ENCODE measurements around the gene UGT1A10.

UGT1A10 gene

DNA sequence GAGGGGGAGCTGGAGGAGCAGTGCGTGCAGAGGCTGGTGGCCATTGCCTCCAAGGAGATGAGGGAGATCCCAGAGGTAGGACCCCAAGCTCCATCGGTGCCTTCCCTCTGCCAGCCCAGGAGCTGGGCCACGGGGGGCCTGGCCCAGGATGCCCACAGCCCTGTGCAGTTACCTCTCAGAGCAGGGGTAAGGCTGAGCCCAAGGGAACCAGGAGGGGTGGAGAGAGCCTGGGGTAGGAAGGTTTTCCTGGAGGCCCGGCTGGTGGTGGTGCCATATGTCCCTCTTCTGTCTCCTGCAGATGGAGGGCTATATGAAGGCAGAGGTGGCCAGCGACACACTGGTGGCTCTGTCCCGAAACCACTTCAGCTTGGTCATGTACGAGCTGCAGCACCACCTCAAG, 153.3 kb downstream of the UGT1A10 start:
- no peak for DNase-seq

GRCh38 chr2:233791151-233791882, 155.1 kb downstream of the UGT1A10 start:
- DNase-seq = no peak

DNA sequence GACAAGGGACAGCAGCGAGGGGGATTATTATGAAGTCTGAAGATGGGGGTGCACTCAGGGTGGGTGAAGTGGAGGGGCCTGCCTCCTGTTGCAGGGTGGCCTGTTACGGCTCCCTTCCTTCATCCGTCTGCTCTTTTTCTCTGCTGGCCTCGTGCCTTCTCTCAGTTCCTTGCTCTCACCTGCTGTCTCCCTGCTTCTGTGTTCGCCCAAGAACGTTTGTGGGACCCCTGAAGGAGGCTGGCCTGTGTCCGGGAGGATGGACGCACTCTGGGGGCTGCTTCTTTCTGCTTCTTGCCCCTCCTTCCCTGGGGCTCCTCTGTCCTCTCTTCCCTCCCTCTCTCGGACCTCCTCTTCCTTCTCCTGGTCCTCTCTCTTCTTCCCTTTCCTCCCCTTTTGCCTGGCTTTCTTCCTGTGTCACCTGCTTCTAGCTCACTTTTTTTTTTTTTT, 155.7 kb downstream of the UGT1A10 start:
- DNase-seq = no peak

- DNase-seq = no peak
Observed at GRCh38 chr2:233792720-233793119, 156.5 kb downstream of the UGT1A10 start.

DNA sequence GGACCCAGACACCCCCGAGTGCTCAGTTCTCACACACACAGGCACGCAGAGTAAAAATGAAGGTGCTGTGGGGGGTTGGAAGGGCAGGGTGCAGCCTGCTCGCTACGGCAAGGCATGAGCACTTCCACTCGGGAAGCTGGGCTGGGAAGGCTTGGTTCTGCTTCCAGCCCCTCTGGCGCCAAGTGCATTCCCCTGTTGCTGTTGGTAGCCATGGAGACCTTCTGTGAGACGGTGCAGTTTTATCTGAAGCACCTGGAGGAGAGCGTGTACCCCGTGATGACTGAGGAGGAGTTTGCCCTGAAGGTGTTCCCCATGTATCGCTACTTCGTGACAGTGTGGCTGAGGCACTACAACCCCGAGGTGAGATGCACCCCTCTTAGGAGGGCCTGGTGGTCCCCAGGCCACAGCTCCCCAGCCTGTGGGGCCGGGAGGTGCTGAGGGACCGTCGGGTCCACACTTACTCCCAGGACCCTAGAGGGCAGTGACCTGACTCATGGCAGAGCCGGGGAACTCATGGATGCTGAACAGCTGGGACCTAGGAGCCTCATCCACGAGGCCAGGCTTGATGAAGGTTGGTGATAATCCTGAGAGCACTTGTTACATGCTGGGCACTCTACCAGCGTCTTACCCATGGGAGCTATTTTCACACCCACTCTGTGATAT, 157.3 kb downstream of the UGT1A10 start:
- no peak for DNase-seq

DNA sequence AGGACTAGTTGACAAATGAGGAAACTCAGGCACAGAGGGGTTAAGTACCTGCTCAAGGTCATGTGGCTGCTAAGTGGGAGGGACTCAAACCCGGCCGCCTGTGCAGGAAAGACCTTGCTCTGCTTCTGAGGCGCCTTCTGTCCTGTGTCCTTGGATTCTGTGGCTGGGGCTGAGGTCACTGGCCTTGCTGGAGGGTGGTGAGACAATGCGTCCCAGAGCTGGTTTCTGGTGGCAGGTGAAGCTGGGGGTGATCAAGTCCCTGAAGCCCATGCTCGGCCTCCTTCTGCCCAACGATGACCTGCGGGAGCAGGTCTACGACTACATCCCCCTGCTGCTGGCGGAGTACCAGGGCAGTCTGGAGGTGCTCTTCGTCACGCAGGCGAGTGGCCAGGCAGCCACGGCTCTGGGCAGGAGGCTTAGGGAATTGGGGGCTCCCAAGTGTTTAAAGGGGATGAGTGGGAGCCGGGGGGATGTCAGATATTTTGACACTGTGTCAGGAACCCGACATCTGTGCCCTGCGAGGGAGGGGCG, 157.9 kb downstream of the UGT1A10 start:
- DNase-seq = no peak

DNA sequence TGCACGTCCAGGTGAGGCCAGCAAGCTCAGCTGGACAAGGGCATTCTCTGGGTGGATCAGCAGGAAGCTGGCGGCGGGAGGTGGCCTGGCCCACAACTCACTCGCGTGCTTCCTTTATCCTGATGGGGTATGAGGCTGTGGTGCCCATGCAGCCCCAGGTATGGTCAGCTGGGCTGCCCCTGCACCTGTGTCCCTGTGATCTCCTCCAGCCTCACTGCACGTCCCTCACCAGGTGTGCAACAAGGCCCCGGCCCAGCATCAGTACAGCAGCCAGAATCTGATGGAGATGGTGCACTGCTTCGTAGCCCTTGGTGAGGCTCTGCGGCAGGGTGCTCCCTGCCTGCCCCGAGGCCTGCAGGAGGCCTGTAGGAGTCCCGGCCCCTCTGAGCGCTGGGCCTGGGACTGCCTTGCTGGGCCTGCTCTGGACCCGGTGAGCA, 159.5 kb downstream of the UGT1A10 start:
- no peak for DNase-seq

DNA sequence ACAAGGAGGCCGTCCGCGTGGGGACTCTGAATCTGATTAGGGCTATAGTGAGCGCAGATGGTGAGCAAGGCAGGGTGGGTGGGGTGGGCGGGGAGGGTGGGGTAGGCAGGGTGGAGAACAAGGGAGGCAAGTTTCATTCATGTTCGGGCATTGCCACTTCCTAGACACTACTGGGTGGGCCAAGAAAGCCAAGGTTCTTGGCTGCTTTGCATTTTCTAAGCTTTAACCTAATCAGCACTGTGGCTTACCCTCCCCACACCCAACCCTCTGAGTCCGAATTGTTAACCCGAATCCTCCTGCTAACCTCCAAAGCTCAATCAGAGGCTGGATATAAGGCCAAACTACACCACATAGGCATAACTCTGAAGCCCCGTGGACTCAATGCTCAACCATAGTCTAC, 160.0 kb downstream of the UGT1A10 start:
- no peak for DNase-seq

GRCh38 chr2:233798335-233799086, 162.3 kb downstream of the UGT1A10 start:
- no peak for DNase-seq

- DNase-seq = no peak
Observed at GRCh38 chr2:233799087-233799665, 162.9 kb downstream of the UGT1A10 start.

GRCh38 chr2:233799716-233800115, 163.5 kb downstream of the UGT1A10 start:
- DNase-seq = no peak

- no peak for DNase-seq
Observed at GRCh38 chr2:233800208-233800607, 164.0 kb downstream of the UGT1A10 start.

- no peak for DNase-seq
Observed at GRCh38 chr2:233801357-233802131, 165.3 kb downstream of the UGT1A10 start.

DNA sequence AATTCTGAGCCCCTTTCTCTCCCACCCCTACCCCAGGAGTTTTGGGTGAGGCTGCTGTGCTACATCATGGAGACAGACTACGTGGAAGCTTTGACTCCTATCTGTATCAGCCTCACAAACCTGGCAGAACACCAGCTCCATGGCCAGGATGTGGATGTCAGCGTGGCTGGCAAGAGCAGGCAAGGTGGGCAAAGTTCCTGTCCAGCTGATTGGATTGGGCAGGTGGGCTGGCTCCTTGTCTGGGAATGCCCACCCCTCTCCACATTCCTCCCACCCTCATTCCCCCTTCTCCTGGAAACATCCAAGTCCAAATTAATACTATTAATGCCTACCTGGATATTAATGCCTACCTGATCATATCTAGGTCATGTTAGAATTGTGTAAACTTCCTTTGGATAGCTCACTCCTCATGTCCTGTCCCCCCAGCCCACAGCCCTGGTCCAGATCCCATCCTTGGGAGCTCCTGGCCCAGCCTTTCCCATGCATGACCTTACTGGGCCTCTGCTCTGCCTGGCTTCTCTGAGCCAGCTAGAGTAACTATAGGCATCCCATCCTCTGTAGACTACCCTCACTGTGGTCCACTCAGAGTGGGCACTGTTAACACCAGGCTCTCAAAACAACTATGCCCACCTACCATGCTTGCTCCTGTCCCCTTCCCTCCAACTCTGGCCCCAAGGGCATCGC, 166.0 kb downstream of the UGT1A10 start:
- no peak for DNase-seq

DNA sequence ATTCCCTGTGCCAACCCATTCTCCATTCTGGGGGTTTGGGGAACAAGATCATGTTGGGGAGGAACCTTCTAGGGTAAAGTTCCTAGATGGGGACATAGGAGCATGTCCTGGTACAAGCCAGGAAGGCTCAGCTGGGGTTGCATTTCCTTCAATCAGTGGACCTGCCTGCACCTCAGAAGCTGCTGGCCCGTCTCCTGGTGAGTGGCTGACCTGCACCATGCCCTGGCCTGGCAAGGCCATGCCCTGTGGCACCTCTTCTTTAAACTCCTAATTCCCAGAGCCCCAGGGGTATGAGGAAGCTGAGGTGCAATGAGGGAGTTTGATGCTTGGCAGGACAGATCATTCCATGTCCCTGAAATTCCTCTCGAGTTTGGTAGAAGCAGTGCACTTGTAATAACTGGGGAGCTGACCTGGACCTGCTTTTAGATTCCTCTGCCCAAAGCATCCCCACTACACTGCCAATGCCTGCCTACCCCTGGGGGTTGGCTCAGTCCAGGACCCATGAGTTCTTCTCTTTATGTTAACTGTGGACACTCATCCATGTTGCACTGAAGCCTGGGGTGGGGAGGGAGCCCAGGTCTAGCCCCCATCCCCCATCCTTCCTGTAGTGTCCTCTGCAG, 167.2 kb downstream of the UGT1A10 start:
- DNase-seq = no peak

- DNase-seq = no peak
Observed at GRCh38 chr2:233803994-233804393, 167.7 kb downstream of the UGT1A10 start.

- DNase-seq = no peak
Observed at GRCh38 chr2:233807215-233807865, 171.1 kb downstream of the UGT1A10 start.

DNA sequence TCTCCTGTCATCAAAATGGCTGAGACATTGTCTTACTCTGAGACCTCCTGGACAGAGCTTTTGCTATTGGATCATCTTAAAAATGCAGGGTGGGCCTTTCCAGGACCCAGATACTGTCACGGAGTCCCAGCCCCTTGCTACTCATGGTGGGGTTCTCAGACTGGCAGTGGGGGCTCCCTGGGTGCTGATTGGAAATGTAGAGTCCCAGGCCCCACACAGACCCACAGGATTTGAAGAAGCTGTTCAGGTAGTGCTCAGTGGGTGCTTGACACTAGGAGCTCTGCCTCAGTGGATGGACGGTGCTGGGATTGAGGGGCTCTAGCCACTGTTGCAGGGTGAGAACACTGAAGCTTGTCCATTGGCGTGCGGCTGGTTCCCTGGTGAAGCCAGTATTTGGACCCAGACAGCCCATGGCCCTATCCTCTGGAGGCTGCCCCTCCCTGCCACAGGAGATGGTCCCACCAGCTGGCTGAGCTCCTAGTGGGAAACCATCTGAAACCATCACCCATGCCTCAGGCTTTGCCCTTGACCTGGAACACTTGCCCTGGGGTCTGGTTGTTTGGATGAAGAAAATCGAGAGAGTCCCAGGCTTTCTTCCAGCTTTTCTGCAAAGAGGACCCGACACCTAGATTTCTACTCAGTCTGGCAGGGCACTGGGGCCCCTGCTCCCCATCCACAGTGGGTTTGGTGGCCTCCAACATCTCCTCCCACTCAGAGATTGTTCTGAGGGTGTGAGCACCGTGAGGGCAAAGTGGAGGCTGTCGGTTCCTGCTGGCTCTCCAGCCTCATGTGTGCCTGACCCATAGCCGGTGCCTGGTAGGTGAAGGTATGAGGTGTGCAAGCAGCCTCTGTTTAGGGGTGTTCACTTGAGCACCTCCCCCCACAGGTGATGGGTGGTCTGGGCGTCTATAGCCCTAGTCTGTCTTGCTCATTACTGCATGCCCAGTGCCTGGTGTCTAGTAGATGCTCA, 172.0 kb downstream of the UGT1A10 start:
- DNase-seq = no peak

DNA sequence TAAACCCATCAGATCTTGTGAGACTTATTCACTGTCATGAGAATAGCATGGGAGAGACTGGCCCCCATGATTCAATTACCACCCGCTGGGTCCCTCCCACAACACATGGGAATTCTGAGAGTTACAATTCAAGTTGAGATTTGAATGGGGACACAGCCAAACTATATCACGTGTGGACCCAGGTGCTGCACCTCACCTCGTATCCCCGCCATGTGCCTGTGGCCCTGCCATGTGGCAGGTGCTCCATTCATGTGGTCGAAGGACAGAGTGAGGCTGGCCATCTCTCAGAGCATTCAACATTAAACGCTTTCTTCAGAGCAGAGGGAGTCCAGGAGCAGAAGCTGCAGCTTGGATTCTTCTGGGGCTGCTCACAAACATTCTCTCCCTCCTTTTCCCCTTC, 174.1 kb downstream of the UGT1A10 start:
- DNase-seq = no peak

Data from activated CD4-positive, alpha-beta T cell treated with anti-CD3 and anti-CD28 coated beads, Interleukin-10, Interleukin-2, amounts not matched to agents 100 ng/mL and 50 ng/mL, durations not matched to agents 16 hours and 8 hours (primary cell).